ENCODE data around the gene CGB2.

- no peak for TF ChIP-seq ELF4 (IDR thresholded peaks at IDR 0.05)
- TF ChIP-seq ZNF384 (IDR thresholded peaks at IDR 0.05): no peak
- TF ChIP-seq HDGF (IDR thresholded peaks at IDR 0.05; ENCODE audit: borderline replicate concordance): no peak
- no peak for TF ChIP-seq SUZ12 (IDR thresholded peaks at IDR 0.05)
- no peak for TF ChIP-seq FOXM1 (IDR thresholded peaks at IDR 0.05; ENCODE audit: borderline replicate concordance)
- no peak for TF ChIP-seq BHLHE40 (IDR thresholded peaks at IDR 0.05; ENCODE audit: borderline replicate concordance)
- TF ChIP-seq SP1 (IDR thresholded peaks at IDR 0.05): no peak
- TF ChIP-seq LEF1 (IDR thresholded peaks at IDR 0.05; ENCODE audit: borderline replicate concordance): no peak
- no peak for TF ChIP-seq FOXA1 (IDR thresholded peaks at IDR 0.05)
- TF ChIP-seq PKNOX1 (IDR thresholded peaks at IDR 0.05): no peak
- no peak for TF ChIP-seq ARNT (IDR thresholded peaks at IDR 0.05)
- TF ChIP-seq CTBP1 (IDR thresholded peaks at IDR 0.05; ENCODE audit: borderline replicate concordance): no peak
- TF ChIP-seq FOXK2 (IDR thresholded peaks at IDR 0.05): no peak
Measured at GRCh38 chr19:49014123-49014869, 17.4 kb upstream of the CGB2 start.

Data from HEK293T (cell line).